Vagina (tissue), 2 donors: ENCODE measurements around the gene HEXB. TPM values are rescaled to one million over a fixed set of nuclear protein-coding genes. Genes with fewer than 3 reads are reported as not detected.

Experiments
- DNase-seq, 2 donors: peaks; one replicate each; pipeline ENCODE4 v3.0.0-alpha.2; 2017; ENCODE audit errors: extremely low spot score in 2 of 2
- H3K27ac ChIP-seq: fragments of 200-600 bp; sonication (generic); one replicate; pipeline ENCODE4 v1.5.1; 2019
- H3K27me3 ChIP-seq: fragments of 200-600 bp; sonication (generic); one replicate; pipeline ENCODE4 v1.5.1; 2019
- H3K36me3 ChIP-seq, 2 donors: fragments of 200-600 bp; sonication (generic); one replicate each; pipeline ENCODE4 v1.5.1; 2017 to 2019
- H3K4me1 ChIP-seq: fragments of 200-600 bp; sonication (generic); one replicate; pipeline ENCODE4 v1.5.1; 2019
- H3K4me3 ChIP-seq, 2 donors: fragments of 200-600 bp; sonication (generic); 1 replicate in 1 of 2; 2 replicates in 1 of 2; pipeline ENCODE4 v1.5.1; 2016 to 2019
- H3K9me3 ChIP-seq: fragments of 200-600 bp; sonication (generic); one replicate; pipeline ENCODE4 v1.5.1; 2019
- POLR2A ChIP-seq, 2 donors: fragments of 450-650 bp; IDR thresholded peaks; one replicate each; pipeline ENCODE4 v1.6.1; 2017; ENCODE audit warnings: antibody characterized with exemption in 2 of 2, mild to moderate bottlenecking in 2 of 2, moderate library complexity in 2 of 2
- POLR2AphosphoS5 ChIP-seq, 2 donors: sonication (generic); formaldehyde crosslinking; IDR thresholded peaks; one replicate each; pipeline ENCODE4 v1.9.0; 2017; ENCODE audit warnings: antibody characterized with exemption in 2 of 2, mild to moderate bottlenecking in 2 of 2, low read depth in 1 of 2; ENCODE audit not compliant: insufficient read depth in 1 of 2
- intact Hi-C: fragments of 100-400 bp; cut with DNase I; formaldehyde crosslinking; loops from one replicate; pipeline ENCODE4 v1.15.1; 2023
- total RNA-seq: library from RNA; depleted of rRNA; stranded (reverse); fragments of >200 nt; gene quantifications from one replicate; pipeline ENCODE4 v1.2.3, GENCODE V29; 2016
- TF ChIP-seq, protein P1 (sequence below), 3 experiments: fragments of 450-650 bp in 2 of 3; fragments of 200-600 bp in 1 of 3; sonication (generic) in 1 of 3; IDR thresholded peaks; one replicate each; pipeline ENCODE4 v1.5.1; 2017 to 2019; ENCODE audit warnings: antibody characterized with exemption in 3 of 3, mild to moderate bottlenecking in 2 of 3, moderate library complexity in 2 of 3

The HEXB gene
- total RNA-seq, 1 donor from 2014 or later: 118 TPM

DNA sequence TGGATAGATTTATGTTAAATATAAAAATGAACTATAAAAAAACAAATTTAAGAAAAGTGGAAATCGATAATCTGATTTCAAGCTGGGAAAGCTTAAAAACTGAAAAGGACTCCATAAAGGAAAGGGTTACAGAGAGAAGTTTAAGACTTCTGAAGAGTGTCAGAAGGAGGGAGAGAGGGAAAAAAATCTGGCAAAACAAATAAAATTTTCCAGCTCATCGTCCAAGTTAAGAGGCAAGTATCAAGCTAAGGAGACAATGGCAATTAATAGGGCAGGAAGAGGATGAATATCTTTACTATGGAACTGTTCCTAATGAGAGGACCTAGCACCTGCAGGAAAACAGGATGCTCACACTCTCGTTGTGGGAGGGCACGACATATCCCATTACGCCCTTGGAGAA, 20.5 kb upstream of the HEXB start:
- H3K27ac ChIP-seq: no peak overlapping the region
- H3K4me3 ChIP-seq: no peak overlapping the region
- H3K4me1 ChIP-seq: peaks cover 7% of the 10 kb centered on the region
- no peaks in the 10 kb centered on the region for H3K27me3 ChIP-seq
- intact Hi-C loops: no loop called here
- TF ChIP-seq POLR2A (IDR thresholded peaks at IDR 0.05) (no peak), POLR2AphosphoS5 (IDR thresholded peaks at IDR 0.05; ENCODE audit: insufficient read depth in 1 of 2, low read depth in 1 of 2) (no peak)
- TF ChIP-seq, protein P1, sequence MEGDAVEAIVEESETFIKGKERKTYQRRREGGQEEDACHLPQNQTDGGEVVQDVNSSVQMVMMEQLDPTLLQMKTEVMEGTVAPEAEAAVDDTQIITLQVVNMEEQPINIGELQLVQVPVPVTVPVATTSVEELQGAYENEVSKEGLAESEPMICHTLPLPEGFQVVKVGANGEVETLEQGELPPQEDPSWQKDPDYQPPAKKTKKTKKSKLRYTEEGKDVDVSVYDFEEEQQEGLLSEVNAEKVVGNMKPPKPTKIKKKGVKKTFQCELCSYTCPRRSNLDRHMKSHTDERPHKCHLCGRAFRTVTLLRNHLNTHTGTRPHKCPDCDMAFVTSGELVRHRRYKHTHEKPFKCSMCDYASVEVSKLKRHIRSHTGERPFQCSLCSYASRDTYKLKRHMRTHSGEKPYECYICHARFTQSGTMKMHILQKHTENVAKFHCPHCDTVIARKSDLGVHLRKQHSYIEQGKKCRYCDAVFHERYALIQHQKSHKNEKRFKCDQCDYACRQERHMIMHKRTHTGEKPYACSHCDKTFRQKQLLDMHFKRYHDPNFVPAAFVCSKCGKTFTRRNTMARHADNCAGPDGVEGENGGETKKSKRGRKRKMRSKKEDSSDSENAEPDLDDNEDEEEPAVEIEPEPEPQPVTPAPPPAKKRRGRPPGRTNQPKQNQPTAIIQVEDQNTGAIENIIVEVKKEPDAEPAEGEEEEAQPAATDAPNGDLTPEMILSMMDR (IDR thresholded peaks at IDR 0.05): no peak
- H3K36me3 ChIP-seq: no peaks in the 10 kb centered on the region
- DNase-seq: no peak
- H3K9me3 ChIP-seq: no peaks in the 10 kb centered on the region

DNA sequence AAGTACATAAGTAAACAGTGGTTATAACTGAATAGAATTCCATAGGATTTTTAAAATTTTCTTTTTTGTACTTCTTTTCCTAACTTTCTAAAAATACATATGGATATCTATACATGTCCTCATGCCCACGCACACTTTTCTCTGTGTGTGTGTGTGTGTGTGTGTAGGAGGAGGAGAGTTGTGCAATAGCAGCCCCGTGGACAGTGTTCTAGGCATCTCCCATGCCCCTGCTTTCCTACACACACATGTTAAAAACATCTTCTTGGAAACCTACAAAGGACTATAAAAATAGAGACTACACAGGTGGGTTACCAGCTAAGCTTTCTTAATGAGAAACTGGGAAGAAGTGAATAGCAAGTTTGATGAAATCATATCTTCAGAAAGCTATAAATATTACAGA, 19.8 kb upstream of the HEXB start:
- Histone ChIP-seq H3K4me1 (peaks cover 7% of the 10 kb centered on the region), H3K9me3 (no peaks in the 10 kb centered on the region), H3K4me3 (no peak overlapping the region), H3K27ac (no peak overlapping the region), H3K36me3 (no peaks in the 10 kb centered on the region), H3K27me3 (no peaks in the 10 kb centered on the region)
- TF ChIP-seq POLR2AphosphoS5 (IDR thresholded peaks at IDR 0.05; ENCODE audit: insufficient read depth in 1 of 2, low read depth in 1 of 2): no peak
- TF ChIP-seq, protein P1 (IDR thresholded peaks at IDR 0.05): no peak
- TF ChIP-seq POLR2A (IDR thresholded peaks at IDR 0.05): no peak
- DNase-seq: no peak
- intact Hi-C loops: no loop called here

DNA sequence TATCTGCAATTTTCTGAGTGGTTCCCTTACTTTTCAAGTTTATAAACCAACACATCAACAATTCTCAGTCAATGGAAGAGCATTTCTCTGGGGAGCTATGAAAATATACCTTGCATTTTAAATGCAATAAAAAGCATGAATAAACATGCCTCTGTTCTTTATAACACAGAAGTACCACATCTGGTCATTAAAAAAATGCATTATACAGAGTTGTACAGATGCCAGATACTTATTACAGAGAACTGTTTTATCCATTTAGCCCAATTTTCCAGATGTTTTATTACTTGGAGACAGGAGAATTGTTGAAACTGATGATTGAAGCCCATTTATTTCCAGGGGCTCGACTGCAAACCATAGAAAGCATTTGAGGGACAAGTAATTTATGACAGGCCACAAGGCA, 19.2 kb upstream of the HEXB start:
- no peak for DNase-seq
- TF ChIP-seq, protein P1 (IDR thresholded peaks at IDR 0.05): no peak
- TF ChIP-seq POLR2AphosphoS5 (IDR thresholded peaks at IDR 0.05; ENCODE audit: insufficient read depth in 1 of 2, low read depth in 1 of 2) (no peak), POLR2A (IDR thresholded peaks at IDR 0.05) (no peak)
- Histone ChIP-seq H3K9me3 (no peaks in the 10 kb centered on the region), H3K27ac (no peak overlapping the region), H3K27me3 (no peaks in the 10 kb centered on the region), H3K36me3 (no peaks in the 10 kb centered on the region), H3K4me1 (peaks cover 7% of the 10 kb centered on the region), H3K4me3 (no peak overlapping the region)
- intact Hi-C loops: no loop called here

DNA sequence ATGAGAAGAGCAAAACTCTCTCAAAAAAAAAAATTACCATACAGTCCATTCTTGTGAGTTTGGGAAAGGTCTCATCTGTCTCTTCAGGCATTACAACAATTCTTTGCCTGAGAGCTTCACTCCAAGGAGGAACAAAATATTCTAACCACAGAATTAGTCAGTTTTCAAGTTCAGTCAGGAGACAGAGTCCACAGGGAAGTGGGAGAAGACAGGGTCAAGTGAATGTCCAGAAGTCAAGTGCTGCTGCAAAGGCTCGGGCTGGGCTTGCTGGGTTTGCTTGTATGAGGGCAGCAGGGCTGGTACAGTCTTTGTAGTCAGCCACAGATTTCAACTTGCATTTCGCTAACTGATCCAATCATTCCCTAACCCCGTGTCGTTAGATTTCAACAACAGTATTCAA, 17.6 kb upstream of the HEXB start:
- Histone ChIP-seq H3K27ac (no peak overlapping the region), H3K4me3 (no peak overlapping the region), H3K36me3 (no peaks in the 10 kb centered on the region), H3K4me1 (peaks cover 7% of the 10 kb centered on the region), H3K27me3 (no peaks in the 10 kb centered on the region), H3K9me3 (no peaks in the 10 kb centered on the region)
- intact Hi-C loops: no loop called here
- no peak for DNase-seq
- TF ChIP-seq POLR2AphosphoS5 (IDR thresholded peaks at IDR 0.05; ENCODE audit: insufficient read depth in 1 of 2, low read depth in 1 of 2) (no peak), POLR2A (IDR thresholded peaks at IDR 0.05) (no peak)
- TF ChIP-seq, protein P1 (IDR thresholded peaks at IDR 0.05): no peak

DNA sequence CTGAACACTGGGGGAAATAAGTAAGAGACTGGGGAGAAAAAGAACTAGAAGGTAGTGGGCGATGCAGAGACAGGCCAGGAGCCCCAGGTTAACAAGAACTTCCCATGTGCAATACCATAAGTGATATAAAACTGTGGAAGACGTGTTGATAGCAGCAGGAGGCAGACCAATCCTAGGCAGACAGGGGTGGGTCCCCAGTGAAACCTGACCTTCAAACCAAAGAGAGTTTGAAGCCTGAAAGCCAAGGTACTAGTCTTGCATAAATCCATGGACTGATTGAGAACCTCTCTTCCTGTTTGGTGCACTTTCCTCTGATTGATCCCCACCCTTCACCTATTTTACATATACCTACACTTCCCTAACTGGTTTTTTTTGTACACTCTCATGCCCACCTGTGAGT, 15.2 kb upstream of the HEXB start:
- H3K4me3 ChIP-seq: no peak overlapping the region
- H3K27me3 ChIP-seq: no peaks in the 10 kb centered on the region
- peaks cover 11% of the 10 kb centered on the region for H3K4me1 ChIP-seq
- intact Hi-C loops: no loop called here
- no peak for DNase-seq
- H3K9me3 ChIP-seq: no peaks in the 10 kb centered on the region
- no peak for TF ChIP-seq POLR2A (IDR thresholded peaks at IDR 0.05)
- no peak for TF ChIP-seq POLR2AphosphoS5 (IDR thresholded peaks at IDR 0.05; ENCODE audit: insufficient read depth in 1 of 2, low read depth in 1 of 2)
- TF ChIP-seq, protein P1 (IDR thresholded peaks at IDR 0.05): no peak
- H3K27ac ChIP-seq: no peak overlapping the region
- H3K36me3 ChIP-seq: no peaks in the 10 kb centered on the region
